IMR-90 (cell line): Measurements from ENCODE around the gene LY6G6D.

Source experiments
- CEBPB ChIP-seq: IDR thresholded peaks from 2 replicates; pipeline ENCODE4 v1.6.1; 2012; ENCODE audit warnings: low read depth, low read length, improper control_type of control experiment
- CHD1 ChIP-seq: IDR thresholded peaks from 2 replicates; pipeline ENCODE4 v1.6.1; 2012; ENCODE audit warnings: low read depth, low read length, improper control_type of control experiment
- CTCF ChIP-seq: conservative IDR thresholded peaks from 2 replicates; pipeline ENCODE4 v1.5.1; 2012; ENCODE audit warnings: mild to moderate bottlenecking, low read depth, low read length, improper control_type of control experiment
- ELK1 ChIP-seq: fragments of 150-350 bp; IDR thresholded peaks from 2 replicates; pipeline ENCODE4 v1.6.1; 2016; ENCODE audit warnings: low read depth, mild to moderate bottlenecking, low read length, moderate library complexity, borderline replicate concordance
- MAFK ChIP-seq: IDR thresholded peaks from 2 replicates; pipeline ENCODE4 v1.6.1; 2012; ENCODE audit warnings: low read depth, low read length, improper control_type of control experiment
- POLR2A ChIP-seq: IDR thresholded peaks from 2 replicates; pipeline ENCODE4 v1.6.1; 2012; ENCODE audit warnings: mild to moderate bottlenecking, low read depth, low read length
- RAD21 ChIP-seq: IDR thresholded peaks from 2 replicates; pipeline ENCODE4 v1.6.1; 2012; ENCODE audit warnings: low read length, improper control_type of control experiment
- RCOR1 ChIP-seq: IDR thresholded peaks from 2 replicates; pipeline ENCODE4 v1.6.1; 2012; ENCODE audit warnings: mild to moderate bottlenecking, low read length, improper control_type of control experiment; ENCODE audit not compliant: insufficient replicate concordance
- SMC3 ChIP-seq: fragments of 150-350 bp; IDR thresholded peaks from 2 replicates; pipeline ENCODE4 v1.6.1; 2016; ENCODE audit warnings: low read depth, mild to moderate bottlenecking, antibody characterized with exemption, low read length, moderate library complexity

GRCh38 chr6:31686483-31686882 is 28.7 kb upstream of the LY6G6D start:
- TF ChIP-seq CTCF (no peak), CEBPB (no peak), CHD1 (no peak), POLR2A (no peak), RAD21 (no peak), MAFK (no peak), ELK1 (no peak), RCOR1 (no peak), SMC3 (no peak)
